GM18511 (cell line): ENCODE data around the gene EFTUD2.

Source experiments
- ATAC-seq: cut with Tn5 transposase; IDR thresholded peaks from one replicate; pipeline ENCODE4 v1.9.1; 2021; ENCODE audit warnings: mild to moderate bottlenecking, moderate library complexity; ENCODE audit not compliant: unreplicated experiment

EFTUD2 gene

DNA sequence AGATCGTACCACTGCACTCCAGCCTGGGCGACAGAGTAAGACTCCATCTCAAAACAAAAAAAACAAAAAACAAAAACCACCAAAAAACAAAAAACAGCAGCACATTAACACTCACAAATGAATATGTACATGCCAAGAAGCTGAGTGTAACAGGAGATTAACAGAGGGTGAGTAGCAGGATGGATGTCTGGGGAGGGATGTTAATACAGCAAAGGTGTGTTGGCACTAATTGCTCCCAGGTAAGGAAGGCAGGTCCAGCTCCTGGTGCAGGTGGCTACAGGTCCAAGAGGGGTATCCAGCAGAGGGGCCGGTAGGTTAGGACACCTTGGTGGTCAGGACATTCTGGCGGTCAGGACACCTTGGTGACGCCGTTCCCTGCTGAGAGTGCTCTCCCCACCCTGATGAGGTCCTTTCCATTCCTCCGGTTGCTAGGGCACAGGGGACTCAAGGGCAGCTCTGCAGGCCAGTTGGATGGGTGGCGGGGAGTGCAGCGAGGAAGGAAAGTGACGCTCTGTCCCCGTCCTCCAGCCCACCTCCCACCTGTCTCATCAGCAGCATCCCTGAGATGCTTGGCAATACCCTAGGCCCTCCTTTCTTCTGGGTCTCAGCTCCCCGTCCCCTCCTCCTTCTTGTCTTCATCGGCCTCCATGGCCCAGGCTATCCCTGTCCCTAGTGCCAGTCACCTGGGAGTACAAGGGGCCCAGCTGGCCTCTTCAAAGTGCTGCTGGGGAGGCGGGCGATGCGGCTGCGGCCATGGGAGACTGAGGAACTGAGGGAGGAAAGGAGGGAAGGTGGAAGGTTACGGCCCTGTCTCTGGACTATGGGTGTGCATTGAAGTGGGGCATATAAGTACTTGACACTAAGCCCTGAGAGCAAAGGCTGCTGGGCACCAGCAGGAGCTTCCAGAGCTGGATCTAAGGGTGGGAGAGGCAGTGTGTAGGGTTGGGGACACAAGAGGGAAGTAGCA, 26.8 kb upstream of the EFTUD2 start:
- no peak for ATAC-seq

GRCh38 chr17:44924107-44924544, 24.9 kb upstream of the EFTUD2 start:
- ATAC-seq = no peak

GRCh38 chr17:44922746-44923470, 23.7 kb upstream of the EFTUD2 start:
- ATAC-seq = no peak

DNA sequence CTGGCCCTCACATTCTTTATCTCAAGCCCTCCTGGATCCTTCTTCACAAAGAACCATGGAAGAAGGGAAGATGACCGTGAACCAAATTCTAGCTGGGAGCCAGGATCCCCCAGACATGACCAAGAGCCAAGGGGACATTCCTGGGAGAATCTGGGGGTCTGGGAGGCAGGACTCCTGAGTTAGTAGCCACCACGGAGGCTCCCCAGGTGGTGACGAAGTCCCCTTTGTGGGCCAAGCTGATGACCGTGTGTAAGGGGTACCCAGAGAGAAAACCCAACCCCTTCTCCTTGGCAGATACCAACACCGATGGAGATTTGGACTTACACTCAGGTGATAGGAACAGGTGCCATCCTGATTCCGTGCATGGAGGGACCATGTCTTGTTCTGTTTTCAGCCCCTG, 22.9 kb upstream of the EFTUD2 start:
- no peak for ATAC-seq

GRCh38 chr17:44921122-44921882, 22.1 kb upstream of the EFTUD2 start:
- ATAC-seq = no peak

DNA sequence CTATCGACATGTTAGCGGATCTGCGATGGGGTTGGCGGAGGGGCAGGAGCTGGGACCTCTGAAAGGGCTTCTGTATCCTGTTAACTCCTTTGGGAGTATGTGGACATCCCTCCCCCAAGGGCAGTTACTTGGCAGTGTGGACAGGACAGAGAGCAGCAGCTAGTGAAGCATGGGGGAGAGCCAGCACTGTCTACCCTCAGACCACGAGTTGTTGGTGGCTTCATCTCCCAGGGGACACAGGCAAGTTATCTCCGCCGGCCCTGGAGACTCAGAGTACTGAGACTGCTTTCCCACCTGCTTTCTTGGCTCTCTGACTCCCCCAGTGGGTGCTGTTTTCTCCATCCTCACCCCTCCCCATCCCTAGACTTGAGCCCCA, 21.3 kb upstream of the EFTUD2 start:
- peak; percentile 30 for ATAC-seq

- ATAC-seq = peak; percentile 68
Observed at GRCh38 chr17:44919885-44920564, 20.8 kb upstream of the EFTUD2 start.

GRCh38 chr17:44919411-44919810, 20.2 kb upstream of the EFTUD2 start:
- ATAC-seq = no peak

DNA sequence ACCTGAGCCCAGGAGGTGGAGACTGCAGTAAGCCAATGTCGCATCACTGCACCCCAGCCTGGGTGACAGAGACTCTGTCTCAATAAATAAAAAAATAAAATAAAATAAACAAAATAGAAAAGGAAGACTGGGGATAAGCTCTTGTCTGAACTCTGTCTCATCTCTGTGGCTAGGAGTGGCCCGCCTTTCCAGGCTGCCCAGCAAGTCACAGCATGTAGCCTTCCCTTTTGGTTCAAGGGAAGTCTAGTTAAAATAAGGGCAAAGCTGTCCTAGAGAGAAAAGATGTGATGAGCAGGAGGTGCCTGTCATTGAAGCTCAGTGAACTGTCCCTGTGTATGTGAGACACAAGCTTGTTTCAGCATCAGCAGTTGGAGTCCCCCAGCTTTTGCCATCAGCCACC, 18.8 kb upstream of the EFTUD2 start:
- no peak for ATAC-seq

GRCh38 chr17:44917456-44917855, 18.2 kb upstream of the EFTUD2 start:
- ATAC-seq = no peak

DNA sequence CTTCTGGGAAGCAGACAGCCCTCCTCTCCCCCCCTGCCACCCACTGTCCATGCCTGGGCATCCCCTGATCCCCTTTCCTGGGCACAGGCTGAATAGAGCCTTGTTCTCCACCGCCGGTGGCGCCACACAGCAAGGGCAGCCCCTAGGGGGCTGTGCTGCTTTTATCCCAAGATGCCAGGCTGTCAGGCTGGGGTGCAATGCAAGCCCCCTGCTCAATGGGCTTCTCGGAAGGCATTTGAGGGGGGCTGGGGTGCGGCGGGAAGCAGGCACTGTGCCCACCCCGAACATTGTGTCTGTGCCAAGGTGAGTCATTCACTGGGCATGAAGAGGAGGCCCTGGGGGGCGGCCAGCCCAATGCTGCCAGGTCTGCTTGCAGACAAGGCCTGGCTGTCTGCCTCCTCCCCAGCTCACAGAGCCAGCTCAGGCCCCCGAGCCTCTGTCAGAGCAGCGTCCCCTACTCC, 17.6 kb upstream of the EFTUD2 start:
- no peak for ATAC-seq

DNA sequence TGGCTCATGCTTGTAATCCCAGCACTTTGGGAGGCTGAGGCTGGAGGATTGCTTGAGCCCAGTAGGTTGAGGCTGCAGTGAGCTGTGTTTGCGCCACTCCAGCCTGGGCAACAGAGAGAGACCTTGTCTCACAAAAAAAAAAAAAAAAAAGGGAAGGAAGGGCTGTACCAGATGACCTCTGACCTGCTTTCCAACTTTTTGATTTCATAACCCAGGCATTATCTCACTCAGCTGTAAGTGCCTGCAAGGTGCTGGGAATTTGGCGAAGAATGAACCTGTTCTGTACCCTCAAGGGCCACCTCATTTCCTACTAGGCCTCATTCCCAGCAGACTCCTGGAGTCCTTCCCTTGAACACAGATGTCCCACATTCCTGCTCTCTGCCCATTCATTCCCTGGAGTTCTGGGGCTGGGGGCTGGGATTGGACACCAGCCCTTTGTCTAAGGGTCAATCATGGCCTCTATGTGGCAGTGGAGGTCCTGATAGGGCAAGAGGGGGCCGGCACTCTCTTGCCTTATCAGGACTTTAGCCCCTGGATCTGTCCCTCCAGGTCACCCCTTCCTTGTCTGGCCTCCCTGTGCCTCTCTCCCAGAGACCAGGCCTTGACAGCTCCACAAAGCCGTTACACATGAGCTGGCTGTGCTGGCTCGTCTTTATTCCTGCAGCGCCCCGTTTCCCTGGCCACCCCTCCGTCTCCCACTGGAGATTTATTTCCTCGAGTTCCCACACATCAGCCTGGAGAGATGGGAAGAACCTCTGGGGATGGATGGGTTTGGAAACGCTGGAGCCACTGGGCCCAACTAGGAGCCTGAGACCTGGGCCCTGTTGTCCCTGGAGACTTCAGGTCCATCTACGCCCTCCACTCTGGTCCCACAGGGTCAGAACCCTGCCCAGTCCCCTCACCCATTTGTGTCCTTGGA, 16.9 kb upstream of the EFTUD2 start:
- ATAC-seq = no peak

- ATAC-seq = no peak
Observed at GRCh38 chr17:44915321-44915726, 16.1 kb upstream of the EFTUD2 start, which contains the start of gene GFAP. Gene GFAP (minus strand): TSS chr17:44915500. CDS start chr17:44915486, 14 bp downstream.

DNA sequence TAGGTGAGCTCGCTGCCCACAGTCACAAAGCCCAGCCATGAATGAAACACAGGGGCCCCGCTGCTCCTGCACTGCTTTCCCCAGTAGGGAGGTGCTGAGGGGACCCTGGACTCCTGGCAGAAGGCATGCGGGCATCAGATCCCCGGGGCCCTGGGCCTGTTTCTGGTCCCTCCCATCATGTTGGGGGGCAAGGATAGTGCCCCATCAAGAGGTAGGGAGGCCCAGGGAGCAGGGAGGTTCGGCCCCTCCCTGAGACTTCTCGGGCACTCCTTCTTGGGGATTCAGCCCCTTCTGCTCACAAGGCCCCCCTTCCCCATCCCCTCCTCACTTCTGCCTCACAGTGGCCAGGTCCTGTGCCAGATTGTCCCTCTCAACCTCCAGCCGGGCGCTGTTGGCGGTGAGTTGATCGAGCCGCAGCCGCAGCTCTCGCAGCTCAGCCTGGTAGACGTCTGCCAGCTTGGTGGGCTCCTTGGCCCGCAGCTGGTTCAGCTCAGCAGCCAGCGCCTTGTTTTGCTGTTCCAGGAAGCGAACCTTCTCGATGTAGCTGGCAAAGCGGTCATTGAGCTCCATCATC, 15.5 kb upstream of the EFTUD2 start:
- no peak for ATAC-seq

- ATAC-seq = no peak
Observed at GRCh38 chr17:44914148-44914547, 14.9 kb upstream of the EFTUD2 start.

- no peak for ATAC-seq
Observed at GRCh38 chr17:44913676-44914075, 14.4 kb upstream of the EFTUD2 start.

- no peak for ATAC-seq
Observed at GRCh38 chr17:44912763-44913544, 13.7 kb upstream of the EFTUD2 start.
